Adrenal gland (tissue), 12 donors: ENCODE results near the gene CDC42EP4. TPM values are rescaled to one million over a fixed set of nuclear protein-coding genes. Genes with fewer than 3 reads are reported as not detected.
A peak's percentile ranks its signal among the peaks of the same experiment; 100 is the strongest.

ENCODE experiments used
- DNase-seq, 7 donors: peaks; one replicate each; pipeline ENCODE4 v3.0.0-alpha.2; 2019 to 2020
- H3K27ac ChIP-seq, 5 donors: fragments of 200-600 bp; sonication (generic) in 4 of 5; 1 replicate in 3 of 5; 2 replicates in 2 of 5; pipeline versions ENCODE4 v1.5.1 to v1.8.0; 2016 to 2020; ENCODE audit warnings: mild to moderate bottlenecking in 1 of 5
- H3K27me3 ChIP-seq: fragments of 200-600 bp; 2 replicates; pipeline ENCODE4 v1.8.0; 2021
- H3K36me3 ChIP-seq, 2 donors: fragments of 200-600 bp; replicated peaks in 1 of 2; 1 replicate in 1 of 2; 2 replicates in 1 of 2; pipeline versions ENCODE4 v1.5.1 to v1.8.0; 2018 to 2022
- H3K4me1 ChIP-seq, 2 donors: fragments of 200-600 bp; replicated peaks in 1 of 2; 1 replicate in 1 of 2; 2 replicates in 1 of 2; pipeline versions ENCODE4 v1.5.1 to v1.8.0; 2018 to 2021
- H3K4me3 ChIP-seq, 4 donors: fragments of 200-600 bp; sonication (generic) in 3 of 4; one replicate each; pipeline ENCODE4 v1.5.1; 2016 to 2018
- H3K9me3 ChIP-seq, 3 donors: fragments of 200-600 bp; sonication (generic) in 1 of 3; replicated peaks in 1 of 3; 1 replicate in 2 of 3; 2 replicates in 1 of 3; pipeline versions ENCODE4 v1.5.1 to v1.8.0; 2016 to 2021
- CTCF ChIP-seq, 6 experiments: fragments of 450-650 bp in 4 of 6; fragments of 200-600 bp in 2 of 6; sonication (generic) in 1 of 6; IDR thresholded peaks; 1 replicate in 5 of 6; 2 replicates in 1 of 6; pipeline versions ENCODE4 v1.5.1 to v1.8.0; 2016 to 2021; ENCODE audit warnings: antibody characterized with exemption in 6 of 6, mild to moderate bottlenecking in 2 of 6, moderate library complexity in 1 of 6
- POLR2A ChIP-seq, 2 donors: fragments of 450-650 bp; IDR thresholded peaks; one replicate each; pipeline ENCODE4 v1.6.1; 2017; ENCODE audit warnings: antibody characterized with exemption in 2 of 2, mild to moderate bottlenecking in 2 of 2, moderate library complexity in 1 of 2
- WGBS, 4 donors: extraction: QIAGEN DNeasy Blood & Tissue Kit in 2 of 4; methylation state at CpG; one replicate each; pipeline versions ENCODE4 v1.1.5 to v1.1.7; 2013 to 2017; 5-methylcytosine and 5-hydroxymethylcytosine counted together
- intact Hi-C, 2 donors: fragments of 100-400 bp; cut with DNase I; formaldehyde crosslinking; loops; one replicate each; pipeline versions ENCODE4 v1.14.1 to v1.15.0; 2022 to 2023
- polyA plus RNA-seq, 3 donors: library from polyadenylated mRNA; stranded (reverse); fragments of 200-250 nt in 2 of 3; fragments of 350-450 nt in 1 of 3; fragmentation: Illumina TruSeq in 1 of 3; extraction: RNeasy Lipid Tissue Mini Kit (QIAGEN cat#74804) in 1 of 3; gene quantifications; one replicate each; pipeline ENCODE4 v1.2.3, GENCODE V29; 2013 to 2014
- total RNA-seq, 9 donors: library from RNA; depleted of rRNA in 4 of 9; stranded (reverse); fragments of >200 nt in 4 of 9; fragments of 120-200 nt in 1 of 9; fragmentation: NEBNext Ultra II Directional in 1 of 9; extraction: Animal tissue kit (Norgen Biotek cat#: 25700) in 1 of 9; gene quantifications; one replicate each; pipeline versions ENCODE4 v1.1.0 to v1.2.4, GENCODE V29; 2013 to 2023
- donor health status: healthy with polysubstance abuse.
- donor health status: Bipolar disorder and iron deficiency.
- donor health status: DM: yes; HTN: yes; CAD: no.
- donor health status: DM: no; HTN: no; CAD: no.
- donor health status: DM: no; HTN: no; CAD: no.
- donor health status: DM: yes; HTN: yes; CAD: no.

Gene CDC42EP4
- total and polyA plus RNA-seq, 12 donors = 24.4 to 172 (median 96.5) TPM

GRCh38 chr17:73324711-73325526 lies 13.1 kb upstream of the CDC42EP4 start:
- Histone ChIP-seq H3K36me3 (no peaks in the 10 kb centered on the region), H3K9me3 (no peaks in the 10 kb centered on the region), H3K27ac (peak overlapping the region in 2 of 5 donors; percentile 47 to 61), H3K27me3 (no peaks in the 10 kb centered on the region), H3K4me3 (no peak overlapping the region), H3K4me1 (peaks cover 14 to 18% of the 10 kb centered on the region in 2 donors)
- no peak for DNase-seq
- WGBS, 4 donors = 70 to 81% (median 79%) methylated on average over 17 of the region's 17 CpGs
- intact Hi-C loops = no loop called here
- TF ChIP-seq POLR2A (IDR thresholded peaks at IDR 0.05) = no peak

GRCh38 chr17:73324160-73324475 lies 12.3 kb upstream of the CDC42EP4 start:
- no peak for DNase-seq
- 59 to 69% (median 66%) methylated on average over 6 to 9 of the region's 9 CpGs for WGBS, 4 donors

GRCh38 chr17:73323409-73324159 lies 11.8 kb upstream of the CDC42EP4 start:
- 44 to 63% (median 61%) methylated on average over 3 to 5 of the region's 5 CpGs for WGBS, 4 donors
- Histone ChIP-seq H3K9me3 (no peaks in the 10 kb centered on the region), H3K4me1 (peaks cover 14 to 18% of the 10 kb centered on the region in 2 donors), H3K4me3 (no peak overlapping the region), H3K27ac (peak overlapping the region in 2 of 5 donors; percentile 19 to 61), H3K36me3 (no peaks in the 10 kb centered on the region), H3K27me3 (no peaks in the 10 kb centered on the region)
- no peak for TF ChIP-seq POLR2A (IDR thresholded peaks at IDR 0.05)
- TF ChIP-seq CTCF (IDR thresholded peaks at IDR 0.05) = no peak
- intact Hi-C loops = no loop called here
- no peak for DNase-seq

More at GRCh38 chr17:73324160-73324475, 12.3 kb upstream of the CDC42EP4 start:
- TF ChIP-seq CTCF (IDR thresholded peaks at IDR 0.05) = no peak
- no peak for TF ChIP-seq POLR2A (IDR thresholded peaks at IDR 0.05)
- no peaks in the 10 kb centered on the region for H3K27me3 ChIP-seq
- H3K27ac ChIP-seq = peak overlapping the region in 1 of 5 donors; percentile 61
- no peaks in the 10 kb centered on the region for H3K36me3 ChIP-seq
- intact Hi-C loops = no loop called here
- H3K4me3 ChIP-seq = no peak overlapping the region
- peaks cover 14 to 18% of the 10 kb centered on the region in 2 donors for H3K4me1 ChIP-seq
- no peaks in the 10 kb centered on the region for H3K9me3 ChIP-seq

GRCh38 chr17:73320601-73321264 lies 8.9 kb upstream of the CDC42EP4 start:
- peak overlapping the region; percentile 50 to 75 (median 65) for H3K27ac ChIP-seq

More at GRCh38 chr17:73320601-73321264, 8.9 kb upstream of the CDC42EP4 start:
- WGBS, 4 donors = 20 to 51% (median 30%) methylated on average over 6 of the region's 6 CpGs
- peak in 5 of 7 donors; percentile 51 to 74 (median 62) for DNase-seq
- no peaks in the 10 kb centered on the region for H3K36me3 ChIP-seq
- TF ChIP-seq CTCF (IDR thresholded peaks at IDR 0.05) (no peak), POLR2A (IDR thresholded peaks at IDR 0.05) (no peak)
- H3K4me1 ChIP-seq = peaks cover 14 to 18% of the 10 kb centered on the region in 2 donors
- H3K9me3 ChIP-seq = no peaks in the 10 kb centered on the region
- intact Hi-C loops = no loop called here
- H3K4me3 ChIP-seq = no peak overlapping the region
- no peaks in the 10 kb centered on the region for H3K27me3 ChIP-seq
